Right cardiac atrium (tissue), 5 donors: ENCODE results near the gene EPHB2. TPM values are rescaled to one million over a fixed set of nuclear protein-coding genes. Genes with fewer than 3 reads are reported as not detected.
A peak's percentile ranks its signal among the peaks of the same experiment; 100 is the strongest.
"Not testable (repeated sequence)": the region's sequence is repeated elsewhere in the genome, so short reads cannot be mapped to it uniquely, and the experiment has no call there.

Experiments
- ATAC-seq, 2 donors: fragments of 200-7000 bp; cut with Tn5 transposase; one replicate each; pipeline versions ENCODE4 v1.8.0 to v1.9.1; 2020; ENCODE audit warnings: moderate library complexity in 2 of 2, mild to moderate bottlenecking in 1 of 2
- DNase-seq, 3 donors: peaks; one replicate each; pipeline ENCODE4 v3.0.0-alpha.2; 2020
- H3K27ac ChIP-seq: one replicate; pipeline ENCODE4 v1.5.1; 2013; ENCODE audit warnings: mild to moderate bottlenecking, low read length, control low read depth, moderate library complexity
- H3K27me3 ChIP-seq: one replicate; pipeline ENCODE4 v1.6.1; 2013; ENCODE audit not compliant: control insufficient read depth, insufficient read depth
- H3K4me1 ChIP-seq: one replicate; pipeline ENCODE4 v1.6.1; 2013; ENCODE audit warnings: low read length; ENCODE audit not compliant: control insufficient read depth, insufficient read depth
- H3K4me3 ChIP-seq: one replicate; pipeline ENCODE4 v1.5.1; 2013; ENCODE audit warnings: low read length, control low read depth
- H3K9me3 ChIP-seq: one replicate; pipeline ENCODE4 v1.6.1; 2013; ENCODE audit warnings: low read length; ENCODE audit not compliant: control insufficient read depth
- WGBS: extraction: QIAGEN DNeasy Blood & Tissue Kit; methylation state at CpG from one replicate; pipeline ENCODE4 v1.1.7; 2013; 5-methylcytosine and 5-hydroxymethylcytosine counted together
- intact Hi-C, 4 donors: fragments of 100-400 bp; cut with DNase I; formaldehyde crosslinking; loops; one replicate each; pipeline versions ENCODE4 v1.11.0 to v1.14.0; 2022 to 2023
- polyA plus RNA-seq: library from polyadenylated mRNA; stranded (reverse); fragments of 200-250 nt; gene quantifications from one replicate; pipeline ENCODE4 v1.2.3, GENCODE V29; 2013
- total RNA-seq, 4 donors: library from RNA; stranded (reverse); fragmentation: NEBNext Ultra II Directional; extraction: Animal tissue kit (Norgen Biotek cat#: 25700); gene quantifications; one replicate each; pipeline ENCODE4 v1.2.1, GENCODE V29; 2021
- donor health status: healthy with polysubstance abuse.
- donor health status: DM: no; HTN: yes; CAD: no.
- donor health status: DM: no; HTN: no; CAD: no.
- donor health status: DM: no; HTN: yes; CAD: no; lungs with severe emphysema.
- donor health status: DM: yes; HTN: yes; CAD: no.

The EPHB2 gene
- total and polyA plus RNA-seq, 5 donors = 1.2 to 7.7 (median 3.5) TPM

DNA sequence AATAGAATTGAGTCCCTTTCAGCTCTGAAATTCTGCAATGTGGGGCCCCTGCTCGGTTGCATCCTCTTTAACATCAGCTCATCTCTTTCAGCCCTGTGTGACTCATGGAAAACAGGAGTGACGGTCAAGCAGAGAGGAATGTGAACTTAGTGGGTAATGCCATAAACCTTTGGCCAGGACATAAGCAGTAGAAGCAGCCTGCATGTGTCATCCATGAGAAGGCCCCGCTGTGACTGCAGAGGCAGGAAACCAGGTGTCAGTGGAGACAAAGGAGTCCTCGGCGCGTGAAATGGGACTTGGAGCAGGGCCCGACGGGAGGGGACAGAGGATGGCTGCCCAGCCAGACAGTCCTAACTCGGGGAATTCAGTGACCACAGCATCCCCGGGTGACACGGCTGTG, 21.1 kb upstream of the EPHB2 start:
- WGBS = 59% methylated on average over 11 of the region's 11 CpGs

DNA sequence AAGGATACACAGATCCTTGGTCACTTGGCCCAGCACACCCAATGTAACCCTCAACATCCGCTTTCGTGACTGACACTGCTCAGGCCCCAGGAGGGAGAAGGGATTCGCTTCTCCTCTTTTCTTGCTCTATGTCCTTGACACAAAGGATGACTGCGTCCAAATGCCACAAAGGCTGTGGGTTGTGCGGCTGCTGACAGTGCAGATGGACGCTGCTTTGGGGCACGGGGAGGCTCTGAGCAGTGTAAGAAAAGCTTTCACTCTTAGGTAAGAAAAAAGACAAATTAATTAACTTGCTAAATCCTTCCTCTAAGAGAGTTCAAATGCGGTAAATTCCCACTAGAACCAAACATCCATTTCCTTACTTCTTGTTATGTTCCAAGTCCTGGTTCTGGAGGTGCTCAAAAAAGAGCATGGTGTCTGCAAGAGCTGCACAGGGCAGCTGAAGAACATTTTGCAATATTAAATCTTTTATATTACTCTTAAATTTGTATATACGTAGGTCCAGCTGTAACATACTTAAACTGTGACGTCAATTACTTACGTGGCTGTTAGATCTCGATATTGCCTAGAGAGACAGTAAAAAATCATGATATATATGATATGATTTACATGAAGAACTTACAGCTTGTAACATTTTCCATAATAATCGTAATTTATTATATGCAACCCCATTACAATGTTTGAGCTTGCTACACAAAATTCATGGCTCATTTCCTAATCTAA, 19.4 kb upstream of the EPHB2 start:
- intact Hi-C loops = no loop called here
- ATAC-seq = no peak
- WGBS = 74% methylated on average over 13 of the region's 13 CpGs

More for the DNA sequence above, 21.1 kb upstream of the EPHB2 start:
- intact Hi-C loops = no loop called here
- H3K4me1 ChIP-seq = no peaks in the 10 kb centered on the region
- no peaks in the 10 kb centered on the region for H3K9me3 ChIP-seq
- ATAC-seq = no peak
- H3K27ac ChIP-seq = no peak overlapping the region
- no peak overlapping the region for H3K4me3 ChIP-seq
- no peak for DNase-seq
- no peaks in the 10 kb centered on the region for H3K27me3 ChIP-seq

DNA sequence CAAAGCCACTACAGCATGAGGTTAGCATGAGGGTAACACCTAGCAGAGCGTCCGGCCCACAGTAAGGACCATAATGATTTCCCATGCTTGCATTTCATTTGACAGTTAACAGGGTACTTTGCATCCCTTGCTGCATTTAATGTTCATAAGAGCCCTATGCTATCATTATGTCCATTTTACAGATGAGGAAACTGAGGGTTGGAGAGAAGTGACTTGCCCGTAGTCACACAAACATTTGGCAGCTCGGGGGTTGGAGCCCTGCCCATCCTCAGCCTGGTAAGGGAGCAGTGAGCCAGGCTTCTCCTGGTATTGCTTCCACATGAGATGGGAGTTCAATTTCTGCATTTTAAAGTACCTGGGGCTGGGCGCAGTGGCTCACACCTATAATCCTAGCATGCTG, 16.5 kb upstream of the EPHB2 start:
- H3K4me3 ChIP-seq = no peak overlapping the region
- no peaks in the 10 kb centered on the region for H3K4me1 ChIP-seq
- no peaks in the 10 kb centered on the region for H3K9me3 ChIP-seq
- DNase-seq (no peak), ATAC-seq (no peak)
- intact Hi-C loops = no loop called here
- 89% methylated on average over 5 of the region's 5 CpGs for WGBS
- no peak overlapping the region for H3K27ac ChIP-seq
- H3K27me3 ChIP-seq = no peaks in the 10 kb centered on the region

More for the DNA sequence above, 19.4 kb upstream of the EPHB2 start:
- no peaks in the 10 kb centered on the region for H3K4me1 ChIP-seq
- no peak for DNase-seq
- no peak overlapping the region for H3K4me3 ChIP-seq
- no peak overlapping the region for H3K27ac ChIP-seq
- H3K9me3 ChIP-seq = no peaks in the 10 kb centered on the region
- H3K27me3 ChIP-seq = no peaks in the 10 kb centered on the region

DNA sequence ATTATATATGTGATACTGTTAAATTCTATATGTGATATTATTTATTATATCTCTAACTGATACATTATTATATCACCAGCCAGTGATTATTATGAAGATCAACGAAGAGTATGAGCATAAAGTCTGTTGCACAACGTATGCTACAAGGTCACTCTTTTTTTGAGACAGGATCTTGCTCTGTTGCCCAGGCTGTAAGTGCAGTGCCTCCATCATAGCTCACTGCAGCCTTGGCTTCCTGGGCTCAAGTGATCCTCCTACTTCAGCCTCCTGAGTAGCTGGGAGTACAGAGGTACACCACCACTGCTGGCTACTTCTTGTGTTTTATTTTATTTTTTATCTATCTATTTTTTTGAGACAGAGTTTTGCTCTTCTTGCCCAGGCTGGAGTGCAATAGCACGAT, 14.0 kb upstream of the EPHB2 start:
- H3K4me1 ChIP-seq = no peaks in the 10 kb centered on the region
- WGBS = 82% methylated on average over 3 of the region's 3 CpGs
- intact Hi-C loops = no loop called here
- H3K4me3 ChIP-seq = no peak overlapping the region
- no peak overlapping the region for H3K27ac ChIP-seq
- DNase-seq (no peak), ATAC-seq (no peak)
- no peaks in the 10 kb centered on the region for H3K27me3 ChIP-seq
- no peaks in the 10 kb centered on the region for H3K9me3 ChIP-seq

DNA sequence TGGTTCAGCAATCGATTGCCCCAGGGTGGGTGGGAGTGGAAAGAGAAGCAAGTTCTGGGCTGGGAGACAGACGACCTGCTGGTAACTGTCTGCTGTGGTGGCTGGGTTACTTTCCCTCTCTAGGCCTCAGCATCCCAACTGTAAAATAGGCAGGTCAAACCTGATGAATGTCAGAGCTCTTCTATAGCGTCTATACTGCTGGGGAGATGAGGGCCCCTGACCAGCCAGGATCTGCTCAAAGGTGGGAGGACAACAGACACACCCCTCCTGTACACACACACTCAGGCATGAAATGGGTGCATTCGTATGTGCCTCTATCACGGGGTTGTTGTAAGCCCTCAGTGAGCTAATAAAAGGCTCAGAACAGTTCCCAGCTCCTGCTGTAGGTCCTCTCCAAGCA, 12.7 kb upstream of the EPHB2 start:
- no peak overlapping the region for H3K4me3 ChIP-seq
- intact Hi-C loops = no loop called here
- H3K27ac ChIP-seq = no peak overlapping the region
- no peaks in the 10 kb centered on the region for H3K27me3 ChIP-seq
- ATAC-seq (no peak), DNase-seq (no peak)
- no peaks in the 10 kb centered on the region for H3K4me1 ChIP-seq
- 81% methylated on average over 5 of the region's 5 CpGs for WGBS
- H3K9me3 ChIP-seq = no peaks in the 10 kb centered on the region

DNA sequence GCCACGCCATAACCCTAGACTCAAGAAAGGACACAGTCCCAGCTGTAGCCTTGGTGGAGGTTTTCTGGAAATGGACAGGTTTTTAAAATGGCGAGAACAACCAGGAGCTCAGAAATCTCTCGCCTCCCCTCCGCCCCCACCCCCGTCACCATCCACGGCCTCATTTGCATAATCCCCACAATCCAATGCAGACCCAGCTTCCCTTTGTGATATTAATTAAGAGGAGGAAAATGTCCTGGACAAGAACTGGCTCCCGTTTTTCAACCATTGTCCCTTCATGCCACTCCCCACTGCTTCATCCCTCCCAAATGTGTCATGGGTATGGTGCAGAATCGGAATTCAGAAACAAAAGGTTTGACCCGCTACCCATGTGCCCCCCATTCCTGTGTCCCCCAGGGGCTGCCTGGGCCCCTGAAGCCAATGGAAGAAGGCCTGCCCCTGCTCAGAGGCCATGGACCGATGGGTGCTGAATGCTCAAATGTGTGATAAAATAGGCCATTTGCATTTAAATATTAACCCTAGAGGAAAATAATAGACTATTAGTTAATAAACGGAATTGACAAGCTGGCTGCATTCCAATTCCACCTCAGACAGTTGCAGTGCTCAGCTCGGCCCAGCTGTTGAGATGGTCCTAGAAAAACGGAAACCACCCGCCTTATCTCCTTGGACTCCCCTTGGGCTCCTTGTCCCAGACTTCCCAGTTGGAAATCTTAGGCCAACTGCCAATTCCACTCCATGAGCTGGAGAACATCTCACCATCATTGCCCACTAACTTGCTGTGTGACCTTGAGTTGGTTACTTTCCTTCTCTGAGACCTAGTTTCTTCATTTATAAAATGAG, 10.7 kb upstream of the EPHB2 start:
- Histone ChIP-seq H3K4me1 (no peaks in the 10 kb centered on the region), H3K27ac (no peak overlapping the region), H3K9me3 (no peaks in the 10 kb centered on the region), H3K4me3 (no peak overlapping the region), H3K27me3 (no peaks in the 10 kb centered on the region)
- DNase-seq (no peak), ATAC-seq (no peak)
- WGBS = 57% methylated on average over 14 of the region's 14 CpGs
- intact Hi-C loops = loop anchor here (5.0 to 10.0 kb wide), 6 partner anchors 165 to 235 kb away; no protein-coding TSS in a partner anchor

DNA sequence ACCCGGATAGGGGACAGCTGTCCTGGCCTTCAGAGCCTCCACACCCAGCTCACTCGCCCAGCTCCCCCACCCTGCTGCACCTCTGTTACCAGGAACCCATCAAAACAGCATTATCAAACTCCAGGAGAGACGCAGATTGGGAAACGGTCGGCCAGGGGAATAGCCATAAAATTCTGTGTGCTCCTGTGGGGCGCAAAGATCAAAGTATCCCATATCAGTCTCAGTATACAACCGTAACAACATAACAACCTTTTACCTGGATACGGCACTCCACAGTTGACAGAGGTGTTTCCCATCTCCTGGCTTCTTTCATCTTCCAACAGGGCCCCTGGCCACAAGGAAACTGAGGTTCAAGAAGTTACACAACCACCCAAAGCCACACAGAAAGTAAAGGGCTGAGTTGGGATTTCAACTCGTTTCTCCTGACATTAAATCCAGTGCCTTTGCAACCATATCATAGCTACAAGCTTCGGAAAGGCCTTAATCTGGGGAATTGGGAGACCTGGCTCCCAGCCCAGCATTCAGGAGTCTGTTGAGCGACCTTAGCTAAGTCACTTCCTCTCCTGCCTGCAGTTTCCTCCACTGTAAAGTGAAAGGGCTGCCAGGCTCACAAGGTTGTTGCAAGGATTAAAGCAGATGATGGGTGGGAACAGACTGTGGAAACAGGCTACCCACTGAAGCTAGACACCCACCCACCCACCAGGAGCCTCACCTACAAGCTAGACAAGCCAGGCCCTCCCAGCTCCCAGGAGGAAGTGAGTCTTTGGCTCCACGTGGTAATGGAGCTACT, 8.1 kb upstream of the EPHB2 start:
- H3K4me1 ChIP-seq = no peaks in the 10 kb centered on the region

DNA sequence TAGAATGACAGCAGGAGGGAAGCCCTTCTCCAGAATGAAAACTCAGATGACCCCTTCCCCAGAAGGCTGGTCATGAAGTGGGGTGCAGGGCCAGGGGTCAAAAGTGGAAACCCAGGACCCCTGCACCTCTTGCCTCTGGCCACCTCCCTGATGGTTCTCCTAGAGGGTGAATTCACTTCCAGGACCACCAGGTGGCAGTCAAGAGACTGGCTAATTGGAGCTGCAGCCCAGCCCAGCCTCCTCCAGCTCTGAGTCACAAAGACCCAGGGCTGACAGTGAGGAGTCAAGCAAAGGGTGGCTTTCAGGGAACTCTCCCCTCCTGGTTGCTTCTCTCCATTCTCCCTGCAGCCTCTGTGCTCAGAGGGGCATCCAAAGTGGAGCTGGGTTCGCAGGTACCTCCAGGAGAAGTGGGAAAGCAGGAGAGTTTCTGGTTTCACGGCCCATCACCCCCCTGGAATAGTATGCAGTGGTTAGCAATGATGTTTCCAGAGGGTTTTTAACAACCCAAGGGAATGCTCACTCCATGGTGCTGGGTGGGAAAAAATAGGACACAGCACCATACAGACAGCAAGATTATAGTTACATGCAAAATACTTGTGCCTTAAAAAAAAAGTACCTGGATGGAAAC, 6.1 kb upstream of the EPHB2 start:
- peak; percentile 86 to 91 (median 88) for DNase-seq
- H3K27me3 ChIP-seq = no peaks in the 10 kb centered on the region
- no peaks in the 10 kb centered on the region for H3K9me3 ChIP-seq
- ATAC-seq = peak; percentile 88 to 94
- H3K27ac ChIP-seq = no peak overlapping the region
- no peak overlapping the region for H3K4me3 ChIP-seq
- H3K4me1 ChIP-seq = no peaks in the 10 kb centered on the region
- intact Hi-C loops = loop anchor here (5.0 to 10.0 kb wide), 6 partner anchors 160 to 230 kb away; no protein-coding TSS in a partner anchor
- WGBS = 74% methylated on average over 2 of the region's 2 CpGs

More for the DNA sequence above, 8.1 kb upstream of the EPHB2 start:
- no peak overlapping the region for H3K4me3 ChIP-seq
- ATAC-seq (peak in 1 of 2 donors; percentile 59), DNase-seq (no peak)
- H3K9me3 ChIP-seq = no peaks in the 10 kb centered on the region
- WGBS = 61% methylated on average over 12 of the region's 12 CpGs
- intact Hi-C loops = loop anchor here (5.0 to 10.0 kb wide), 6 partner anchors 162 to 232 kb away; no protein-coding TSS in a partner anchor
- H3K27me3 ChIP-seq = no peaks in the 10 kb centered on the region
- no peak overlapping the region for H3K27ac ChIP-seq

DNA sequence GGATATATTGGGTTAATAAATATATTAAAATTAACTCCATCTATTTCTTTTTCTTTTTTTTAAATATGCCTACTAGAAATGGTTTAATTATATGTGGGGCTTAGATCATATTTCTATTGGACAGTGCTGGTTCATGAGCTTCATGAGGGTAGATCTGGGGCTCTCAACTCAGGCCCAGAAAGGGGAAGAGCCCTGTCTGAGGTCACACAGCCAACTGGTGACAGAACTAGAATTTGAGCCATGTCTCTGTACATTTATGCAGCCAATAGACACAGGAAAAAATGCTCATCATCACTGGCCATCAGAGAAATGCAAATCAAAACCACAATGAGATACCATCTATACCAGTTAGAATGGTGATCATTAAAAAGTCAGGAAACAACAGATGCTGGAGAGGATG, 5.1 kb upstream of the EPHB2 start:
- Histone ChIP-seq H3K9me3 (no peaks in the 10 kb centered on the region), H3K27me3 (no peaks in the 10 kb centered on the region), H3K4me1 (no peaks in the 10 kb centered on the region), H3K4me3 (no peak overlapping the region), H3K27ac (no peak overlapping the region)
- ATAC-seq = no peak
- no peak for DNase-seq
- intact Hi-C loops = loop anchor here in 3 of 4 donors (10.0 kb wide), 4 partner anchors 159 to 229 kb away; no protein-coding TSS in a partner anchor

DNA sequence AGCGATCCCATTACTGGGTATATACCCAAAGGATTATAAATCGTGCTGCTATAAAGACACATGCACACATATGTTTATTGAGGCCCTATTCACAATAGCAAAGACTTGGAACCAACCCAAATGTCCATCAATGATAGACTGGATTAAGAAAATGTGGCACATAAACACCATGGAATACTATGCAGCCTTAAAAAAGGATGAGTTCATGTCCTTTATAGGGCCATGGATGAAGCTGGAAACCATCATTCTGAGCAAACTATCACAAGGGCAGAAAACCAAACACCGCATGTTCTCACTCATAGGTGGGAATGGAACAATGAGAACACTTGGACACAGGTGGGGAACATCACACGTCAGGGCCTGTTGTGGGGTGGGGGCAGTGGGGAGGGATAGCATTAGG, 4.5 kb upstream of the EPHB2 start:
- not testable (repeated sequence) for H3K4me1 ChIP-seq, H3K4me3 ChIP-seq, H3K27me3 ChIP-seq, H3K27ac ChIP-seq, H3K9me3 ChIP-seq, ATAC-seq, DNase-seq
- 92% methylated on average over 4 of the region's 4 CpGs for WGBS
- intact Hi-C loops = loop anchor here in 3 of 4 donors (10.0 kb wide), 4 partner anchors 159 to 229 kb away; no protein-coding TSS in a partner anchor
